GM19438 (cell line): ENCODE data around the gene SH3RF3.

ENCODE experiments used
- ATAC-seq: cut with Tn5 transposase; IDR thresholded peaks from one replicate; pipeline ENCODE4 v1.9.1; 2021; ENCODE audit warnings: low read depth; ENCODE audit not compliant: unreplicated experiment

Gene SH3RF3

GRCh38 chr2:109322641-109323040 lies 193.6 kb downstream of the SH3RF3 start:
- ATAC-seq, result no peak

GRCh38 chr2:109324861-109325260 lies 195.9 kb downstream of the SH3RF3 start:
- no peak for ATAC-seq

GRCh38 chr2:109325570-109325969 lies 196.6 kb downstream of the SH3RF3 start:
- no peak for ATAC-seq

- ATAC-seq, result no peak
Measured at GRCh38 chr2:109326306-109326705, 197.3 kb downstream of the SH3RF3 start.

GRCh38 chr2:109330056-109330455 lies 201.1 kb downstream of the SH3RF3 start:
- ATAC-seq, result no peak

- no peak for ATAC-seq
Measured at GRCh38 chr2:109331081-109331480, 202.1 kb downstream of the SH3RF3 start.

- ATAC-seq, result peak; percentile 59
Measured at GRCh38 chr2:109331896-109332848, 203.2 kb downstream of the SH3RF3 start.

GRCh38 chr2:109332880-109333279 lies 203.9 kb downstream of the SH3RF3 start:
- ATAC-seq, result no peak

GRCh38 chr2:109333414-109334210 lies 204.6 kb downstream of the SH3RF3 start:
- no peak for ATAC-seq

GRCh38 chr2:109335631-109336176 lies 206.7 kb downstream of the SH3RF3 start:
- ATAC-seq, result no peak

GRCh38 chr2:109336296-109336695 lies 207.3 kb downstream of the SH3RF3 start:
- no peak for ATAC-seq

- ATAC-seq, result no peak
Measured at GRCh38 chr2:109337221-109337620, 208.2 kb downstream of the SH3RF3 start.

GRCh38 chr2:109339519-109339966 lies 210.5 kb downstream of the SH3RF3 start:
- no peak for ATAC-seq

GRCh38 chr2:109340381-109340780 lies 211.4 kb downstream of the SH3RF3 start:
- ATAC-seq, result no peak

GRCh38 chr2:109341355-109342255 lies 212.6 kb downstream of the SH3RF3 start:
- ATAC-seq, result no peak

GRCh38 chr2:109342256-109342850 lies 213.3 kb downstream of the SH3RF3 start:
- no peak for ATAC-seq

GRCh38 chr2:109342930-109343329 lies 213.9 kb downstream of the SH3RF3 start:
- ATAC-seq, result no peak

- ATAC-seq, result no peak
Measured at GRCh38 chr2:109343460-109343859, 214.5 kb downstream of the SH3RF3 start.

- no peak for ATAC-seq
Measured at GRCh38 chr2:109344270-109344805, 215.3 kb downstream of the SH3RF3 start.
